RWPE2 (cell line): ENCODE data around the gene ZNF598.

Experiments used
- ATAC-seq: fragments of 200-7000 bp; cut with Tn5 transposase; 3 replicates; pipeline ENCODE4 v1.9.1; 2021; ENCODE audit warnings: low read depth
- DNase-seq: peaks from one replicate; pipeline ENCODE4 v3.0.0-alpha.2; 2020; ENCODE audit warnings: low spot score
- H3K27ac ChIP-seq: fragments of 450-650 bp; 2 replicates; pipeline ENCODE4 v1.5.1; 2017; ENCODE audit warnings: mild to moderate bottlenecking; ENCODE audit not compliant: poor library complexity, severe bottlenecking
- H3K27me3 ChIP-seq: fragments of 250-450 bp; sonication (Bioruptor Pico); 2 replicates; pipeline ENCODE4 v1.5.1; 2021; ENCODE audit warnings: mild to moderate bottlenecking, moderate library complexity; ENCODE audit not compliant: insufficient read depth, poor library complexity, severe bottlenecking
- H3K36me3 ChIP-seq: fragments of 250-450 bp; sonication (Bioruptor Pico); 2 replicates; pipeline ENCODE4 v1.5.1; 2020; ENCODE audit warnings: low read depth, mild to moderate bottlenecking, moderate library complexity
- H3K4me1 ChIP-seq: fragments of 250-450 bp; sonication (Bioruptor Pico); 2 replicates; pipeline ENCODE4 v1.5.1; 2021; ENCODE audit warnings: mild to moderate bottlenecking, moderate library complexity; ENCODE audit not compliant: insufficient read depth, poor library complexity, severe bottlenecking
- H3K4me3 ChIP-seq: fragments of 250-450 bp; sonication (Bioruptor Pico); 2 replicates; pipeline ENCODE4 v1.5.1; 2021; ENCODE audit warnings: mild to moderate bottlenecking, moderate library complexity; ENCODE audit not compliant: severe bottlenecking
- H3K9me3 ChIP-seq: fragments of 250-450 bp; sonication (Bioruptor Pico); 2 replicates; pipeline ENCODE4 v1.5.1; 2021; ENCODE audit warnings: mild to moderate bottlenecking, moderate library complexity; ENCODE audit not compliant: severe bottlenecking
- CTCF ChIP-seq: fragments of 450-650 bp; IDR thresholded peaks from one replicate; pipeline ENCODE4 v1.5.1; 2017; ENCODE audit warnings: mild to moderate bottlenecking, moderate library complexity; ENCODE audit not compliant: poor library complexity, severe bottlenecking

ZNF598 gene

GRCh38 chr16:1990351-1991134 is 19.1 kb downstream of the ZNF598 start:
- Histone ChIP-seq H3K4me3 (peak overlapping the region; percentile 48), H3K4me1 (peaks cover 2% of the 10 kb centered on the region), H3K27ac (no peak overlapping the region), H3K36me3 (peaks cover 12% of the 10 kb centered on the region), H3K9me3 (no peaks in the 10 kb centered on the region), H3K27me3 (peaks cover 5% of the 10 kb centered on the region)
- DNase-seq (no peak), ATAC-seq (no peak)
- TF ChIP-seq CTCF = no peak

GRCh38 chr16:1990101-1990350 is 19.6 kb downstream of the ZNF598 start:
- no peaks in the 10 kb centered on the region for H3K9me3 ChIP-seq
- peaks cover 6% of the 10 kb centered on the region for H3K4me1 ChIP-seq
- DNase-seq = no peak
- peak overlapping the region; percentile 48 for H3K4me3 ChIP-seq
- H3K27me3 ChIP-seq = peaks cover 5% of the 10 kb centered on the region
- no peak for TF ChIP-seq CTCF
- no peak overlapping the region for H3K27ac ChIP-seq
- ATAC-seq = no peak
- peaks cover 17% of the 10 kb centered on the region for H3K36me3 ChIP-seq

GRCh38 chr16:1989209-1990100 is 20.2 kb downstream of the ZNF598 start, which contains the start of gene SYNGR3:
Gene SYNGR3 (plus strand): TSS chr16:1989970. CDS start chr16:1990103, 133 bp downstream.
- no peak for TF ChIP-seq CTCF
- DNase-seq = no peak
- ATAC-seq = no peak
- Histone ChIP-seq H3K27ac (no peak within 1 kb of the TSS), H3K4me3 (peak within 1 kb of the TSS; percentile 48), H3K4me1 (peaks cover 8% of the 10 kb centered on the region), H3K27me3 (peaks cover 5% of the 10 kb centered on the region), H3K36me3 (peaks cover 19% of the 10 kb centered on the region), H3K9me3 (no peaks in the 10 kb centered on the region)

- ATAC-seq (no peak), DNase-seq (no peak)
- H3K36me3 ChIP-seq = peaks cover 19% of the 10 kb centered on the region
- no peak overlapping the region for H3K4me3 ChIP-seq
- no peaks in the 10 kb centered on the region for H3K9me3 ChIP-seq
- TF ChIP-seq CTCF = no peak
- H3K4me1 ChIP-seq = peaks cover 8% of the 10 kb centered on the region
- H3K27ac ChIP-seq = no peak overlapping the region
- H3K27me3 ChIP-seq = peaks cover 5% of the 10 kb centered on the region
These were observed 22.4 kb downstream of the ZNF598 start for GRCh38 chr16:1987198-1987597.
